ENCODE results near the gene RALGDS. TPM values are rescaled to one million over a fixed set of nuclear protein-coding genes. Genes with fewer than 3 reads are reported as not detected.

Gene RALGDS
- total and polyA plus RNA-seq, 9 of the 15 experiments (the other 6 are each of a cell fraction or from before 2014, with no cell fraction given) = 0.75 to 43.3 (median 27.1) TPM

- TF ChIP-seq, protein P1, sequence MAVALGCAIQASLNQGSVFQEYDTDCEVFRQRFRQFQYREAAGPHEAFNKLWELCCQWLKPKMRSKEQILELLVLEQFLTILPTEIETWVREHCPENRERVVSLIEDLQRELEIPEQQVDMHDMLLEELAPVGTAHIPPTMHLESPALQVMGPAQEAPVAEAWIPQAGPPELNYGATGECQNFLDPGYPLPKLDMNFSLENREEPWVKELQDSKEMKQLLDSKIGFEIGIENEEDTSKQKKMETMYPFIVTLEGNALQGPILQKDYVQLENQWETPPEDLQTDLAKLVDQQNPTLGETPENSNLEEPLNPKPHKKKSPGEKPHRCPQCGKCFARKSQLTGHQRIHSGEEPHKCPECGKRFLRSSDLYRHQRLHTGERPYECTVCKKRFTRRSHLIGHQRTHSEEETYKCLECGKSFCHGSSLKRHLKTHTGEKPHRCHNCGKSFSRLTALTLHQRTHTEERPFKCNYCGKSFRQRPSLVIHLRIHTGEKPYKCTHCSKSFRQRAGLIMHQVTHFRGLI (CRISPR knock-in tag; IDR thresholded peaks at IDR 0.05) = no peak
- TF ChIP-seq, protein P2, sequence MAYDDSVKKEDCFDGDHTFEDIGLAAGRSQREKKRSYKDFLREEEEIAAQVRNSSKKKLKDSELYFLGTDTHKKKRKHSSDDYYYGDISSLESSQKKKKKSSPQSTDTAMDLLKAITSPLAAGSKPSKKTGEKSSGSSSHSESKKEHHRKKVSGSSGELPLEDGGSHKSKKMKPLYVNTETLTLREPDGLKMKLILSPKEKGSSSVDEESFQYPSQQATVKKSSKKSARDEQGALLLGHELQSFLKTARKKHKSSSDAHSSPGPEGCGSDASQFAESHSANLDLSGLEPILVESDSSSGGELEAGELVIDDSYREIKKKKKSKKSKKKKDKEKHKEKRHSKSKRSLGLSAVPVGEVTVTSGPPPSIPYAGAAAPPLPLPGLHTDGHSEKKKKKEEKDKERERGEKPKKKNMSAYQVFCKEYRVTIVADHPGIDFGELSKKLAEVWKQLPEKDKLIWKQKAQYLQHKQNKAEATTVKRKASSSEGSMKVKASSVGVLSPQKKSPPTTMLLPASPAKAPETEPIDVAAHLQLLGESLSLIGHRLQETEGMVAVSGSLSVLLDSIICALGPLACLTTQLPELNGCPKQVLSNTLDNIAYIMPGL (CRISPR knock-in tag; IDR thresholded peaks at IDR 0.05) = no peak
- TF ChIP-seq ZC3H11A (IDR thresholded peaks at IDR 0.05; ENCODE audit: low read depth, low read length) (no peak), THAP12 (CRISPR knock-in tag; IDR thresholded peaks at IDR 0.05) (no peak), ZNF324 (CRISPR knock-in tag; IDR thresholded peaks at IDR 0.05) (no peak), POLR2B (IDR thresholded peaks at IDR 0.05; ENCODE audit: low read depth, partially characterized antibody) (no peak), GTF2A2 (tag; IDR thresholded peaks at IDR 0.05) (no peak), NEUROD1 (IDR thresholded peaks at IDR 0.05; ENCODE audit: borderline replicate concordance, low read depth, low read length, partially characterized antibody) (no peak), KDM5B (IDR thresholded peaks at IDR 0.05; ENCODE audit: insufficient replicate concordance, low read depth, low read length) (no peak), ZNF274 (IDR thresholded peaks at IDR 0.05; ENCODE audit: borderline replicate concordance, low read depth, low read length) (no peak), TBP (optimal IDR thresholded peaks at IDR 0.05; ENCODE audit: low read depth, low read length) (no peak), ZFX (CRISPR knock-in tag; IDR thresholded peaks at IDR 0.05) (no peak), SUPT5H (IDR thresholded peaks at IDR 0.05) (no peak), RFX1 (IDR thresholded peaks at IDR 0.05) (no peak), RBFOX2 (IDR thresholded peaks at IDR 0.05; ENCODE audit: low read depth, low read length) (no peak), ZNF253 (CRISPR knock-in tag; conservative IDR thresholded peaks at IDR 0.05) (no peak), ZNF507 (tag; conservative IDR thresholded peaks at IDR 0.05) (no peak), SRSF1 (IDR thresholded peaks at IDR 0.05; ENCODE audit: low read depth, low read length) (no peak)
- TF ChIP-seq, protein P3, sequence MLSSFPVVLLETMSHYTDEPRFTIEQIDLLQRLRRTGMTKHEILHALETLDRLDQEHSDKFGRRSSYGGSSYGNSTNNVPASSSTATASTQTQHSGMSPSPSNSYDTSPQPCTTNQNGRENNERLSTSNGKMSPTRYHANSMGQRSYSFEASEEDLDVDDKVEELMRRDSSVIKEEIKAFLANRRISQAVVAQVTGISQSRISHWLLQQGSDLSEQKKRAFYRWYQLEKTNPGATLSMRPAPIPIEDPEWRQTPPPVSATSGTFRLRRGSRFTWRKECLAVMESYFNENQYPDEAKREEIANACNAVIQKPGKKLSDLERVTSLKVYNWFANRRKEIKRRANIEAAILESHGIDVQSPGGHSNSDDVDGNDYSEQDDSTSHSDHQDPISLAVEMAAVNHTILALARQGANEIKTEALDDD (IDR thresholded peaks at IDR 0.05) = no peak
- TF ChIP-seq, protein P4, sequence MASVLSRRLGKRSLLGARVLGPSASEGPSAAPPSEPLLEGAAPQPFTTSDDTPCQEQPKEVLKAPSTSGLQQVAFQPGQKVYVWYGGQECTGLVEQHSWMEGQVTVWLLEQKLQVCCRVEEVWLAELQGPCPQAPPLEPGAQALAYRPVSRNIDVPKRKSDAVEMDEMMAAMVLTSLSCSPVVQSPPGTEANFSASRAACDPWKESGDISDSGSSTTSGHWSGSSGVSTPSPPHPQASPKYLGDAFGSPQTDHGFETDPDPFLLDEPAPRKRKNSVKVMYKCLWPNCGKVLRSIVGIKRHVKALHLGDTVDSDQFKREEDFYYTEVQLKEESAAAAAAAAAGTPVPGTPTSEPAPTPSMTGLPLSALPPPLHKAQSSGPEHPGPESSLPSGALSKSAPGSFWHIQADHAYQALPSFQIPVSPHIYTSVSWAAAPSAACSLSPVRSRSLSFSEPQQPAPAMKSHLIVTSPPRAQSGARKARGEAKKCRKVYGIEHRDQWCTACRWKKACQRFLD (CRISPR knock-in tag; IDR thresholded peaks at IDR 0.05) = no peak
These were observed 33.3 kb upstream of the RALGDS start (continued) for GRCh38 chr9:133154097-133154989.
